BE2C (cell line): ENCODE data around the gene SNX14.
"Not testable (repeated sequence)": the region's sequence is repeated elsewhere in the genome, so short reads cannot be mapped to it uniquely, and the experiment has no call there.

Source experiments
- DNase-seq: peaks from one replicate; pipeline ENCODE4 v3.0.0-alpha.2; 2020
- H3K27me3 ChIP-seq: fragments of 250-450 bp; sonication (Bioruptor Pico); 2 replicates; pipeline ENCODE4 v1.5.1; 2020; ENCODE audit warnings: mild to moderate bottlenecking
- H3K36me3 ChIP-seq: fragments of 250-450 bp; sonication (Bioruptor Pico); 2 replicates; pipeline ENCODE4 v1.5.1; 2020; ENCODE audit warnings: mild to moderate bottlenecking
- H3K4me1 ChIP-seq: fragments of 250-450 bp; sonication (Bioruptor Pico); 2 replicates; pipeline ENCODE4 v1.5.1; 2020
- H3K4me3 ChIP-seq: 2 replicates; pipeline ENCODE4 v1.5.1; 2011; ENCODE audit warnings: low read depth, low read length
- H3K9me3 ChIP-seq: fragments of 250-450 bp; sonication (Bioruptor Pico); 2 replicates; pipeline ENCODE4 v1.5.1; 2020
- TF ChIP-seq, protein P1 (sequence below): IDR thresholded peaks from 2 replicates; pipeline ENCODE4 v1.5.1; 2012; ENCODE audit warnings: mild to moderate bottlenecking, low read depth, low read length

Gene SNX14

GRCh38 chr6:85565736-85566135 is 27.9 kb downstream of the SNX14 start:
- Histone ChIP-seq H3K27me3 (no peaks in the 10 kb centered on the region), H3K4me1 (0 out of 2 replicates have a peak, but pooled peaks cover 2% of the 10 kb centered on the region), H3K36me3 (no peaks in the 10 kb centered on the region; the same call in 1 of the 2 replicates), H3K9me3 (no peaks in the 10 kb centered on the region), H3K4me3 (no peak overlapping the region)
- TF ChIP-seq, protein P1, sequence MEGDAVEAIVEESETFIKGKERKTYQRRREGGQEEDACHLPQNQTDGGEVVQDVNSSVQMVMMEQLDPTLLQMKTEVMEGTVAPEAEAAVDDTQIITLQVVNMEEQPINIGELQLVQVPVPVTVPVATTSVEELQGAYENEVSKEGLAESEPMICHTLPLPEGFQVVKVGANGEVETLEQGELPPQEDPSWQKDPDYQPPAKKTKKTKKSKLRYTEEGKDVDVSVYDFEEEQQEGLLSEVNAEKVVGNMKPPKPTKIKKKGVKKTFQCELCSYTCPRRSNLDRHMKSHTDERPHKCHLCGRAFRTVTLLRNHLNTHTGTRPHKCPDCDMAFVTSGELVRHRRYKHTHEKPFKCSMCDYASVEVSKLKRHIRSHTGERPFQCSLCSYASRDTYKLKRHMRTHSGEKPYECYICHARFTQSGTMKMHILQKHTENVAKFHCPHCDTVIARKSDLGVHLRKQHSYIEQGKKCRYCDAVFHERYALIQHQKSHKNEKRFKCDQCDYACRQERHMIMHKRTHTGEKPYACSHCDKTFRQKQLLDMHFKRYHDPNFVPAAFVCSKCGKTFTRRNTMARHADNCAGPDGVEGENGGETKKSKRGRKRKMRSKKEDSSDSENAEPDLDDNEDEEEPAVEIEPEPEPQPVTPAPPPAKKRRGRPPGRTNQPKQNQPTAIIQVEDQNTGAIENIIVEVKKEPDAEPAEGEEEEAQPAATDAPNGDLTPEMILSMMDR, result no peak
- DNase-seq, result no peak

DNA sequence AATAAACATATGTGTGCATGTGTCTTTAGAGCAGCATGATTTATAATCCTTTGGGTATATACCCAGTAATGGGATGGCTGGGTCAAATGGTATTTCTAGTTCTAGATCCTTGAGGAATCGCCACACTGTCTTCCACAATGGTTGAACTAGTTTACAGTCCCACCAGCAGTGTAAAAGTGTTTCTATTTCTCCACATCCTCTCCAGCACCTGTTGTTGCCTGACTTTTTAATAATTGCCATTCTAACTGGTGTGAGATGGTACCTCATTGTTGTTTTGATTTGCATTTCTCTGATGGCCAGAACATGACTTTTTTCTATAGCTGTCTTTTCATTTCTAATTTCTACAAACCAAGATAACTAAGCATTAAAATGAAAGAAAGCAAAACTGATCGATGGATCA is 29.4 kb downstream of the SNX14 start:
- DNase-seq, H3K27me3 ChIP-seq, H3K4me3 ChIP-seq, H3K36me3 ChIP-seq, H3K9me3 ChIP-seq, H3K4me1 ChIP-seq: not testable (repeated sequence)

- DNase-seq, result no peak
- Histone ChIP-seq H3K9me3 (no peaks in the 10 kb centered on the region), H3K27me3 (no peaks in the 10 kb centered on the region), H3K36me3 (no peaks in the 10 kb centered on the region; the same call in 1 of the 2 replicates), H3K4me1 (no peaks in the 10 kb centered on the region), H3K4me3 (no peak overlapping the region)
- TF ChIP-seq, protein P1, result no peak
Observed at GRCh38 chr6:85561750-85562357, 31.8 kb downstream of the SNX14 start.

DNA sequence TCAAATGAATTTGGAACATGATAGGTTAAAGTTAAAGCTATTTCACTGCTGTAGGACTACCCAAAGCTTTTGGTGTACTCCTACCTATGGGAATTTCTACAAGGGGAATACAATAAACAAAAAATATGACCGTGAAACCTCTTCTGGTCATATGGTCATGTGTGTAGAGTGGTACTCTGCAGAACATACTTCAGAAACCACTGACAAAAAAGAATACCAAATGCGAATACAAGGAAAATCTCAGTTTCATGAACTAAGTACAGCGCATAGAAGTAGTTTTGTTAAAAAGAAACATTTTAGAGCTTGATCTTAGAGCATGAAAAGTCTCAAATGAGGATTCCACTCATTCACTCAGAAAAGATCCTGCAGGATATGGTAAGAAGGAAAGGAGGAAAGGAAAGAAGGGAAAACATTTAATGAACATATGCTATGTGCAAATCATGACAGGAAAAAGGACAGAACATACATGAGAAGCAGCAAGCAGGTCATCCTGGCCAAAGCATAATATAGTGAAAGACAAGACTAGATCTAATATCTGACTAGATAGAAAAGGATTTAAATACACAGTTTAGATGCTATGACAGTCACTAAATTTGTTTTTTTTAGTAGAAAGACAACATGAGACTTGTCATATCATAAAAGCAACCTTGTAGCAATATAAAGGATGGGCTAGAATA is 36.5 kb downstream of the SNX14 start:
- TF ChIP-seq, protein P1, result no peak

GRCh38 chr6:85552652-85553051 is 41.0 kb downstream of the SNX14 start:
- TF ChIP-seq, protein P1, result no peak
- no peaks in the 10 kb centered on the region for H3K9me3 ChIP-seq
- no peaks in the 10 kb centered on the region for H3K36me3 ChIP-seq
- DNase-seq, result no peak
- H3K4me1 ChIP-seq, result no peaks in the 10 kb centered on the region
- no peaks in the 10 kb centered on the region for H3K27me3 ChIP-seq
- H3K4me3 ChIP-seq, result no peak overlapping the region

More for the DNA sequence above, 36.5 kb downstream of the SNX14 start:
- no peaks in the 10 kb centered on the region for H3K36me3 ChIP-seq
- no peaks in the 10 kb centered on the region for H3K27me3 ChIP-seq
- H3K4me1 ChIP-seq, result no peaks in the 10 kb centered on the region
- no peak overlapping the region for H3K4me3 ChIP-seq
- DNase-seq, result no peak
- no peaks in the 10 kb centered on the region for H3K9me3 ChIP-seq

- H3K4me3 ChIP-seq, result no peak overlapping the region
- DNase-seq, result peak; percentile 14
- H3K4me1 ChIP-seq, result no peaks in the 10 kb centered on the region
- TF ChIP-seq, protein P1, result no peak
- H3K9me3 ChIP-seq, result no peaks in the 10 kb centered on the region
- no peaks in the 10 kb centered on the region for H3K36me3 ChIP-seq
- H3K27me3 ChIP-seq, result no peaks in the 10 kb centered on the region
Observed at GRCh38 chr6:85551264-85551663, 42.4 kb downstream of the SNX14 start.
